HL-60 (cell line): ENCODE results near the gene FREM3.

Experiments used
- CTCF ChIP-seq: IDR thresholded peaks from one replicate; pipeline ENCODE4 v1.5.1; 2011; ENCODE audit warnings: low read length, control low read depth, inconsistent platforms; ENCODE audit not compliant: insufficient read depth
- GABPA ChIP-seq: IDR thresholded peaks from 2 replicates; pipeline ENCODE4 v1.6.1; 2012; ENCODE audit warnings: low read depth
- POLR2AphosphoS5 ChIP-seq: IDR thresholded peaks from 2 replicates; pipeline ENCODE4 v1.6.1; 2012; ENCODE audit warnings: low read depth
- REST ChIP-seq: IDR thresholded peaks from 2 replicates; pipeline ENCODE4 v1.6.1; 2012; ENCODE audit warnings: low read depth; ENCODE audit not compliant: insufficient replicate concordance
- SPI1 ChIP-seq: IDR thresholded peaks from 2 replicates; pipeline ENCODE4 v1.6.1; 2012; ENCODE audit warnings: low read depth, mild to moderate bottlenecking, borderline replicate concordance

GRCh38 chr4:143693856-143694255, 6.6 kb downstream of the FREM3 start:
- no peak for TF ChIP-seq CTCF
- TF ChIP-seq REST = no peak
- no peak for TF ChIP-seq SPI1
- TF ChIP-seq POLR2AphosphoS5 = no peak
- no peak for TF ChIP-seq GABPA
